RWPE1 (cell line): ENCODE data around the gene RICTOR.

Source experiments
- CTCF ChIA-PET: fragments of 350-600 bp; sonication (Branson Sonifier 250); formaldehyde crosslinking; extraction: SDS; loops from one replicate; lab custom pipeline; 2021; lab: Yijun Ruan, JAX
- POLR2A ChIA-PET: fragments of 400-600 bp; formaldehyde crosslinking; extraction: SDS; loops from one replicate; lab custom pipeline; 2020; ENCODE audit warnings: antibody characterized with exemption; ENCODE audit not compliant: low non-redundant PET; lab: Yijun Ruan, JAX
- DNase-seq: peaks from one replicate; pipeline ENCODE4 v3.0.0; 2012; ENCODE audit warnings: low spot score
- H3K27ac ChIP-seq: fragments of 450-650 bp; 2 replicates; pipeline ENCODE4 v1.5.1; 2017
- CTCF ChIP-seq: fragments of 450-650 bp; conservative IDR thresholded peaks from 2 replicates; pipeline ENCODE4 v1.5.1; 2017; ENCODE audit warnings: low read depth, mild to moderate bottlenecking

Gene RICTOR

GRCh38 chr5:39024884-39025283 is 49.3 kb downstream of the RICTOR start:
- ChIA-PET POLR2A (no interaction called here), CTCF (no interaction called here)
- TF ChIP-seq CTCF = no peak
- no peak overlapping the region for H3K27ac ChIP-seq
- DNase-seq = peak; percentile 18

- POLR2A ChIA-PET = no interaction called here
- TF ChIP-seq CTCF = no peak
- CTCF ChIA-PET = no interaction called here
- DNase-seq = no peak
- no peak overlapping the region for H3K27ac ChIP-seq
Measured at GRCh38 chr5:39024005-39024404, 50.2 kb downstream of the RICTOR start.

- DNase-seq = no peak
- no peak overlapping the region for H3K27ac ChIP-seq
- ChIA-PET CTCF (no interaction called here), POLR2A (no interaction called here)
- TF ChIP-seq CTCF = no peak
Measured at GRCh38 chr5:39023121-39023520, 51.1 kb downstream of the RICTOR start.

DNA sequence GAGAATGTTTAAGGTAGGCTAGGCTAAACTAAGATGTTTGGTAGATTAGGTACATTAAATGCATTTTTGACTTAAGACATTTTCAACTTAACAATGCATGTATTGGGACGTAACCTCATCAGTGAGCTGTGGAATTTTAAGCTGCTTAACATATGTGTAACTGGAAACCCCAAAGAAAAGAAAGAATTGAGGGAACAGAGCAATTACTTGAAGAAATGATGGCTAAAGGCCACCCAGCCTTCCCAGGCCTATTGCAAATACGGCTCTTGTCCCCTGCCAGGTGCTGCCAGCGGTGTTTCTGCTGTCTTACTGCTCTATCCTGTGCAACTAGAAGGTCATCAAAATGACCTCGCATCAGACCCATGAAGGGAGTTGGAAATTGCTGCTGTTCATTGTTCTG is 52.0 kb downstream of the RICTOR start:
- no peak for DNase-seq
- POLR2A ChIA-PET = no interaction called here
- CTCF ChIA-PET = no interaction called here
- H3K27ac ChIP-seq = no peak overlapping the region
- no peak for TF ChIP-seq CTCF

- no peak for TF ChIP-seq CTCF
- ChIA-PET CTCF (no interaction called here), POLR2A (no interaction called here)
- no peak overlapping the region for H3K27ac ChIP-seq
- DNase-seq = no peak
Measured at GRCh38 chr5:39021413-39021812, 52.8 kb downstream of the RICTOR start.

- POLR2A ChIA-PET = no interaction called here
- CTCF ChIA-PET = no interaction called here
- TF ChIP-seq CTCF = no peak
- DNase-seq = no peak
- no peak overlapping the region for H3K27ac ChIP-seq
Measured at GRCh38 chr5:39020458-39020857, 53.7 kb downstream of the RICTOR start.

GRCh38 chr5:39019254-39019653 is 54.9 kb downstream of the RICTOR start:
- H3K27ac ChIP-seq = no peak overlapping the region

More at GRCh38 chr5:39019254-39019653, 54.9 kb downstream of the RICTOR start:
- POLR2A ChIA-PET = no interaction called here
- DNase-seq = no peak
- CTCF ChIA-PET = no interaction called here
- no peak for TF ChIP-seq CTCF
